ENCODE measurements around the gene IGFN1. TPM values are rescaled to one million over a fixed set of nuclear protein-coding genes. Genes with fewer than 3 reads are reported as not detected.

The IGFN1 gene
- polyA plus RNA-seq, 4 donors = under 0.01 to 0.50 (median 0.01) TPM; not detected in 1

DNA sequence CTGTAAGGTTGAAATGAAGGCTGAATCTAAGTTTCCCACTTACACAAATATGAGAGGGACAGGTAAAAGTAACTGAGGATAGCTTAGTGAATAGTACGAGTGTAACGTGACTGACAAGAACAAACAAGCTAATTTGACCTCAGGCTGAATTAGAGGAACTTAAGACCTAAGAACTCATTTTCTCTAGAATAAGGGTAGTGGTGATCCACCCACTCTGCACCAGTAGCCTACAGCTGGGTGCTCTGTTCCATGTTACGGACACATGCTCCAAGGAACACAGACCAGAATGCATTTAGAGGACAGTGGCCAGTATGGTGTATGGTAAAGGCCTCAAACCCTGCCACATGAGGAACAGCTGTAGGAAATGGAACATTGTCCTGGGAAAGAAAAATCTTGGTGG, 21.4 kb upstream of the IGFN1 start:
- DNase-seq (no peak), FAIRE-seq (no peak)
- H3K36me3 ChIP-seq (ENCODE audit: control insufficient read depth in 3 of 3, insufficient read depth in 2 of 3, low read depth in 1 of 3, low read length in 3 of 3) = no peaks in the 10 kb centered on the region
- WGBS, 3 donors = 64 to 100% (median 92%) methylated on average over 3 of the region's 3 CpGs
- H3K27me3 ChIP-seq (ENCODE audit: control insufficient read depth in 3 of 3, insufficient read depth in 3 of 3, low read length in 3 of 3) = peaks cover 0 to 2% (median 0%) of the 10 kb centered on the region in 3 donors
- H3K4me3 ChIP-seq (ENCODE audit: low read depth in 1 of 3, low read length in 3 of 3) = no peak overlapping the region
- H3K9me3 ChIP-seq (ENCODE audit: control insufficient read depth in 2 of 2, insufficient read depth in 1 of 2, low read depth in 1 of 2, low read length in 1 of 2) = no peaks in the 10 kb centered on the region
- no peak overlapping the region for H3K27ac ChIP-seq (ENCODE audit: low read depth in 1 of 3, low read length in 2 of 3)
- peaks cover 0 to 18% (median 3%) of the 10 kb centered on the region in 3 donors for H3K4me1 ChIP-seq (ENCODE audit: control insufficient read depth in 3 of 3, insufficient read depth in 2 of 3, low read depth in 1 of 3, low read length in 2 of 3)

- FAIRE-seq = no peak
- 76 to 87% (median 84%) methylated on average over 2 of the region's 2 CpGs for WGBS, 3 donors
Observed at GRCh38 chr1:201169971-201170532, 20.6 kb upstream of the IGFN1 start.

DNA sequence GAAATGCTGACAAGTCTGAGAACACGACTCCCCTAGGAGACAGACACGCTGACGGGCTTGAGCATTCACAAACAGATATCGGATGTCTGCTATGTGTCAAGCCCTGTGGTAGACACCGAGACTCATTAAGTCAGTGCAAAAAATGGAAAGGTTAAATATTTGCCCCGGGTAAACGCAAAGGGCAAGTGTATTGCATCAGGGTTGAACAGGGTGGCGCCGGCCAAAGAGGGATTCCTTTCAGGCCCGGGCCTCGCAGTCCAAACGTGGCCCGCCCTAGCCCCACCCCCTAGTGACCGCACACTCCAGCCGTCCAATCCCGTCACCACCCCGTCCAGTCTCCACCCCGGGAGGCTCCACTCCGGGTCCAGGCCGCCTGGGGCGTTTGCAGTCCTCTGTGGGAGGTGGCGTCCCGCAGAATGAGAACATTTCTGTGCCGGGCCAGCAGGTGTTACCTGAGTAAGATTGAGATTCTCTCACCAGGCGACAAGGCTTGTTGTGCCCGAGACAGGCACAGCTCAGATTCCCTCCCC, 20.0 kb upstream of the IGFN1 start:
- Histone ChIP-seq H3K9me3 (ENCODE audit: control insufficient read depth in 2 of 2, insufficient read depth in 1 of 2, low read depth in 1 of 2, low read length in 1 of 2) (no peaks in the 10 kb centered on the region), H3K36me3 (ENCODE audit: control insufficient read depth in 3 of 3, insufficient read depth in 2 of 3, low read depth in 1 of 3, low read length in 3 of 3) (no peaks in the 10 kb centered on the region), H3K27me3 (ENCODE audit: control insufficient read depth in 3 of 3, insufficient read depth in 3 of 3, low read length in 3 of 3) (peaks cover 0 to 2% (median 0%) of the 10 kb centered on the region in 3 donors), H3K4me3 (ENCODE audit: low read depth in 1 of 3, low read length in 3 of 3) (peak overlapping the region; percentile 49 to 66 (median 62)), H3K4me1 (ENCODE audit: control insufficient read depth in 3 of 3, insufficient read depth in 2 of 3, low read depth in 1 of 3, low read length in 2 of 3) (peaks cover 0 to 25% (median 3%) of the 10 kb centered on the region in 3 donors), H3K27ac (ENCODE audit: low read depth in 1 of 3, low read length in 2 of 3) (peak overlapping the region; percentile 96 to 98 (median 98))
- FAIRE-seq (no peak), DNase-seq (peak; percentile 97 to 98)
- WGBS, 3 donors = 5 to 6% (median 5%) methylated on average over 26 of the region's 26 CpGs

More at GRCh38 chr1:201169971-201170532, 20.6 kb upstream of the IGFN1 start:
- Histone ChIP-seq H3K27me3 (ENCODE audit: control insufficient read depth in 3 of 3, insufficient read depth in 3 of 3, low read length in 3 of 3) (peaks cover 0 to 2% (median 0%) of the 10 kb centered on the region in 3 donors), H3K4me3 (ENCODE audit: low read depth in 1 of 3, low read length in 3 of 3) (peak overlapping the region in 1 of 3 donors; percentile 66), H3K36me3 (ENCODE audit: control insufficient read depth in 3 of 3, insufficient read depth in 2 of 3, low read depth in 1 of 3, low read length in 3 of 3) (no peaks in the 10 kb centered on the region), H3K27ac (ENCODE audit: low read depth in 1 of 3, low read length in 2 of 3) (peak overlapping the region; percentile 63 to 98 (median 73)), H3K9me3 (ENCODE audit: control insufficient read depth in 2 of 2, insufficient read depth in 1 of 2, low read depth in 1 of 2, low read length in 1 of 2) (no peaks in the 10 kb centered on the region), H3K4me1 (ENCODE audit: control insufficient read depth in 3 of 3, insufficient read depth in 2 of 3, low read depth in 1 of 3, low read length in 2 of 3) (peaks cover 0 to 22% (median 3%) of the 10 kb centered on the region in 3 donors)
- peak in 1 of 2 donors; percentile 42 for DNase-seq

GRCh38 chr1:201171063-201172036, 19.3 kb upstream of the IGFN1 start:
- peak overlapping the region; percentile 49 to 66 (median 62) for H3K4me3 ChIP-seq (ENCODE audit: low read depth in 1 of 3, low read length in 3 of 3)
- no peaks in the 10 kb centered on the region for H3K36me3 ChIP-seq (ENCODE audit: control insufficient read depth in 3 of 3, insufficient read depth in 2 of 3, low read depth in 1 of 3, low read length in 3 of 3)
- H3K27me3 ChIP-seq (ENCODE audit: control insufficient read depth in 3 of 3, insufficient read depth in 3 of 3, low read length in 3 of 3) = peaks cover 0 to 2% (median 0%) of the 10 kb centered on the region in 3 donors
- no peaks in the 10 kb centered on the region for H3K9me3 ChIP-seq (ENCODE audit: control insufficient read depth in 2 of 2, insufficient read depth in 1 of 2, low read depth in 1 of 2, low read length in 1 of 2)
- H3K27ac ChIP-seq (ENCODE audit: low read depth in 1 of 3, low read length in 2 of 3) = peak overlapping the region; percentile 96 to 98 (median 98)
- no peak for FAIRE-seq
- peaks cover 0 to 27% (median 3%) of the 10 kb centered on the region in 3 donors for H3K4me1 ChIP-seq (ENCODE audit: control insufficient read depth in 3 of 3, insufficient read depth in 2 of 3, low read depth in 1 of 3, low read length in 2 of 3)
- 2 to 8% (median 4%) methylated on average over 43 to 48 of the region's 48 CpGs for WGBS, 3 donors
- DNase-seq = peak in 1 of 2 donors; percentile 67

DNA sequence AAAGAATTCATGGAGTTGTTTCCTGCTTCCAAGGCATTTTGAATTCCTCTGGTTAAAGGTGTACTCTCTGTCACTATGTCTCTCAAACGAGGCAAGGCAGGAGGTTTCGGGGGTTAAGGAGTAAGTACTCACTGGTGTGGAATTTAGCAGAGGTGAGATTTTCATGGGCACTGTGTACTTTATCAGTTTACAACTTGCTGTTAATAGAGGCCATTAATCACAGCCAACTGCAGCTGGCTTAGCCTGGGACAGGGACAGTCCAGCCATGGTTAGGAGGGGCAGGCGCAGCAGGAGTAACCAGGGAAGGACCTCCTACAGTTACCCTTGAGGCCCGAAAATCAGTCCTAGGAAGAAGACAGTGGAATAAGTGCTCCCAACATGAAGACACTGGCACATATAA, 18.3 kb upstream of the IGFN1 start:
- WGBS, 3 donors = 38 to 72% (median 47%) methylated on average over 4 of the region's 4 CpGs
- FAIRE-seq = no peak
- peak; percentile 31 to 68 for DNase-seq

DNA sequence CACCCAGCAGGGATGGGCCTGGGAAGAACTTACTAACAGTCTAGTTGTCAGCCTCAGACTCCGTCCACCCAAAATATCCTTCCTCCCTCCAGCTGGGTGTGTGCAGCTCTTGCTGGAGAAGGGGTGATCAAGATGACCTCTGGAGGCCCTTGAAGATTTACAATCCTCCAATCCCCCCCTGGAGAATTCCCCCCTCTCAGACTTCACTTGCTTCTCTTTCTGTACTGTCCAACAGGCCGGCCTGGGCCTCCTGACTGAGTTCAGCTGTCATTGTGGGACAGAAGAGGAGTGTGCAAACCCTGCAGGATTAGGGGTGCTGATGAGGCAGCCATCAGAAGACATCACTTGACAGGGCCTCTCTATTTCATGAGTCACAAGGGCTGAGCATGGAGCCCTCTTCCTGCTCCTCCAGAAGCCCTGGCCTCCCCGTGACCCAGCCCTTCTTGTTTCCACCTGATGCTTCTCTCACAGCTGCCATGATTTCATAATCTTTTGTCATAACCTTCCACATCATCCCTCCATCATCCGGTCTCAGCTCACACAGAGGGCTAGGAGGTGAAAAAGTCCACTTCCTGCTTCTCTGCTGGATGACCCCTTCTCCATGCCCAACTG, 17.5 kb upstream of the IGFN1 start:
- no peak overlapping the region for H3K27ac ChIP-seq (ENCODE audit: low read depth in 1 of 3, low read length in 2 of 3)
- WGBS, 3 donors = 75 to 92% (median 88%) methylated on average over 4 of the region's 4 CpGs
- FAIRE-seq (no peak), DNase-seq (no peak)
- no peaks in the 10 kb centered on the region for H3K27me3 ChIP-seq (ENCODE audit: control insufficient read depth in 3 of 3, insufficient read depth in 3 of 3, low read length in 3 of 3)
- no peak overlapping the region for H3K4me3 ChIP-seq (ENCODE audit: low read depth in 1 of 3, low read length in 3 of 3)
- no peaks in the 10 kb centered on the region for H3K36me3 ChIP-seq (ENCODE audit: control insufficient read depth in 3 of 3, insufficient read depth in 2 of 3, low read depth in 1 of 3, low read length in 3 of 3)
- H3K4me1 ChIP-seq (ENCODE audit: control insufficient read depth in 3 of 3, insufficient read depth in 2 of 3, low read depth in 1 of 3, low read length in 2 of 3) = peaks cover 0 to 36% (median 3%) of the 10 kb centered on the region in 3 donors
- no peaks in the 10 kb centered on the region for H3K9me3 ChIP-seq (ENCODE audit: control insufficient read depth in 2 of 2, insufficient read depth in 1 of 2, low read depth in 1 of 2, low read length in 1 of 2)

More for the DNA sequence above, 18.3 kb upstream of the IGFN1 start:
- H3K36me3 ChIP-seq (ENCODE audit: control insufficient read depth in 3 of 3, insufficient read depth in 2 of 3, low read depth in 1 of 3, low read length in 3 of 3) = no peaks in the 10 kb centered on the region
- H3K4me3 ChIP-seq (ENCODE audit: low read depth in 1 of 3, low read length in 3 of 3) = no peak overlapping the region
- H3K27me3 ChIP-seq (ENCODE audit: control insufficient read depth in 3 of 3, insufficient read depth in 3 of 3, low read length in 3 of 3) = no peaks in the 10 kb centered on the region
- no peaks in the 10 kb centered on the region for H3K9me3 ChIP-seq (ENCODE audit: control insufficient read depth in 2 of 2, insufficient read depth in 1 of 2, low read depth in 1 of 2, low read length in 1 of 2)
- peaks cover 0 to 35% (median 3%) of the 10 kb centered on the region in 3 donors for H3K4me1 ChIP-seq (ENCODE audit: control insufficient read depth in 3 of 3, insufficient read depth in 2 of 3, low read depth in 1 of 3, low read length in 2 of 3)
- H3K27ac ChIP-seq (ENCODE audit: low read depth in 1 of 3, low read length in 2 of 3) = no peak overlapping the region

GRCh38 chr1:201173736-201174135, 16.9 kb upstream of the IGFN1 start:
- H3K27me3 ChIP-seq (ENCODE audit: control insufficient read depth in 3 of 3, insufficient read depth in 3 of 3, low read length in 3 of 3) = no peaks in the 10 kb centered on the region
- no peak overlapping the region for H3K27ac ChIP-seq (ENCODE audit: low read depth in 1 of 3, low read length in 2 of 3)
- WGBS, 3 donors = 38 to 72% (median 52%) methylated on average over 1 of the region's 1 CpG
- H3K36me3 ChIP-seq (ENCODE audit: control insufficient read depth in 3 of 3, insufficient read depth in 2 of 3, low read depth in 1 of 3, low read length in 3 of 3) = no peaks in the 10 kb centered on the region
- peaks cover 0 to 4% of the 10 kb centered on the region in 2 donors for H3K9me3 ChIP-seq (ENCODE audit: control insufficient read depth in 2 of 2, insufficient read depth in 1 of 2, low read depth in 1 of 2, low read length in 1 of 2)
- FAIRE-seq = no peak
- peaks cover 0 to 36% (median 3%) of the 10 kb centered on the region in 3 donors for H3K4me1 ChIP-seq (ENCODE audit: control insufficient read depth in 3 of 3, insufficient read depth in 2 of 3, low read depth in 1 of 3, low read length in 2 of 3)
- DNase-seq = no peak
- no peak overlapping the region for H3K4me3 ChIP-seq (ENCODE audit: low read depth in 1 of 3, low read length in 3 of 3)

All from small intestine (tissue), 7 donors.